Measurements from ENCODE around the gene AVP. TPM values are rescaled to one million over a fixed set of nuclear protein-coding genes. Genes with fewer than 3 reads are reported as not detected.
"Not testable (repeated sequence)": the region's sequence is repeated elsewhere in the genome, so short reads cannot be mapped to it uniquely, and the experiment has no call there.

AVP gene
- total and polyA plus RNA-seq, 11 donors = not detected

DNA sequence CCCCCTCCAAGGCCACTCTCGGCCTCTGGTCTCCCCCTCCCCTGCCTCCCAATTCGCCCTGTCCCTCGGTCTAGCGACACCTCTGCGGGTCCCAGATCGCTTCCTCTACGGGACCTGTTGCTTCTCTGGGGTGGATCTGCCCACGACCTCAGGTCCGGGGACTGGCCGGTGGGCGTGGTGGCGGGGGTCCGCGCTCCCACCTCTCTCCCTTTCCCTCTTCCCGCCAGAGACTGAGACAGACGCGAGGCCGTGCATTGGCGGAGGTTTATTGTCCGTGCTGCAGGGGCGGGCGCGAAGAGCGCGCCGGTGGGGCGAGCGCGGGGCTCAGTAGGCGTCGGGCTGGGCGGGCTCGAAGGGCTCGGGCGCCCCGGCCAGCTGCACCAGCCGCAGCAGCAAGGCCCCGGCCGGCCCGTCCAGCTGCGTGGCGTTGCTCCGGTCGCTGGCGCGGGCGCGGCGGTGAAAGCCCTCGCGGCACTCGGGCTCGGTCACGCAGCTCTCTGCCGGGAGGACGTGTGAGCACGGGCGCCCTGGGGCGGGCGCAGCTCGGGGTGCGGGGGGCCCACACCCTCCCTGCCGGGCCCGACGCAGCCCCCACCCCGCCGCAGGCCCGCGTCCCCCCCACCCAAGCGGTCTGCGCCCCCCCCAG is 2.1 kb downstream of the AVP start:
- no peak for DNase-seq
- Histone ChIP-seq H3K27ac (no peak overlapping the region), H3K4me3 (peak overlapping the region in 9 of 12 donors; percentile 15 to 42 (median 33)), H3K36me3 (no peaks in the 10 kb centered on the region), H3K27me3 (peaks cover 3 to 59% (median 14%) of the 10 kb centered on the region in 9 donors), H3K9me3 (no peaks in the 10 kb centered on the region), H3K4me1 (peaks cover 0 to 23% (median 11%) of the 10 kb centered on the region in 12 donors)
- intact Hi-C loops (cut with DNase I) = no loop called here
- TF ChIP-seq, protein P1, sequence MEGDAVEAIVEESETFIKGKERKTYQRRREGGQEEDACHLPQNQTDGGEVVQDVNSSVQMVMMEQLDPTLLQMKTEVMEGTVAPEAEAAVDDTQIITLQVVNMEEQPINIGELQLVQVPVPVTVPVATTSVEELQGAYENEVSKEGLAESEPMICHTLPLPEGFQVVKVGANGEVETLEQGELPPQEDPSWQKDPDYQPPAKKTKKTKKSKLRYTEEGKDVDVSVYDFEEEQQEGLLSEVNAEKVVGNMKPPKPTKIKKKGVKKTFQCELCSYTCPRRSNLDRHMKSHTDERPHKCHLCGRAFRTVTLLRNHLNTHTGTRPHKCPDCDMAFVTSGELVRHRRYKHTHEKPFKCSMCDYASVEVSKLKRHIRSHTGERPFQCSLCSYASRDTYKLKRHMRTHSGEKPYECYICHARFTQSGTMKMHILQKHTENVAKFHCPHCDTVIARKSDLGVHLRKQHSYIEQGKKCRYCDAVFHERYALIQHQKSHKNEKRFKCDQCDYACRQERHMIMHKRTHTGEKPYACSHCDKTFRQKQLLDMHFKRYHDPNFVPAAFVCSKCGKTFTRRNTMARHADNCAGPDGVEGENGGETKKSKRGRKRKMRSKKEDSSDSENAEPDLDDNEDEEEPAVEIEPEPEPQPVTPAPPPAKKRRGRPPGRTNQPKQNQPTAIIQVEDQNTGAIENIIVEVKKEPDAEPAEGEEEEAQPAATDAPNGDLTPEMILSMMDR (IDR thresholded peaks at IDR 0.05) = no peak
- TF ChIP-seq POLR2A (IDR thresholded peaks at IDR 0.05) = no peak
- ATAC-seq = peak in 1 of 4 donors; percentile 35
- 5 to 20% (median 7%) methylated on average over 37 to 71 of the region's 71 CpGs for WGBS, 4 donors

GRCh38 chr20:3081641-3082040 is 2.9 kb downstream of the AVP start:
- Histone ChIP-seq H3K9me3 (no peaks in the 10 kb centered on the region), H3K4me3 (no peak overlapping the region), H3K27ac (no peak overlapping the region), H3K4me1 (peaks cover 0 to 23% (median 11%) of the 10 kb centered on the region in 12 donors), H3K27me3 (peaks cover 3 to 59% (median 14%) of the 10 kb centered on the region in 9 donors), H3K36me3 (no peaks in the 10 kb centered on the region)
- ATAC-seq (no peak), DNase-seq (no peak)
- intact Hi-C loops (cut with DNase I) = no loop called here
- TF ChIP-seq, protein P1 (IDR thresholded peaks at IDR 0.05) = no peak
- TF ChIP-seq POLR2A (IDR thresholded peaks at IDR 0.05) = no peak
- WGBS, 4 donors = 89 to 93% (median 92%) methylated on average over 11 of the region's 11 CpGs

DNA sequence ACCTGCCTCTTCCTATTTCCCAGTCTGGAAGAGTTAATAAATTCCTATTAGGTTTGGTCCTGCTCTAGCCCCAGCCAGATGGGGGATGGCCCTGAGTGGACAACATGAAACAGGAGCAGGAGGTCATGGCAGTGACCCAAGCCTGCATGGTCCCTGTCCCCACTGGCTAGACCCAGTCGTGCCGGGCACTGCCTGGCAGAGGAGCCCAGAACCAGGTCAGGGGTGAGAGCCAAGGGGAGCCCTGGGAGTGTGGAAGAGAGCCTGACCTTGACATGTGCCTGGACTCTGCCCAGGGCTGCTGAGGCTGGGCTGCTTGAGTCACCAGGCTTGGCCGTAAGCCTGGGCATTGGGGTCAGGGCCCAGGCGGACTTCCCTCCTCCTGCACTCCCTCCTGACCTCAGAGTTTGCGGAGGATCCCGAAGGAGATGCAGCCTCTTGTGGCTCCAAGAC is 3.6 kb downstream of the AVP start:
- WGBS, 4 donors = 15 to 40% (median 34%) methylated on average over 6 of the region's 6 CpGs
- Histone ChIP-seq H3K4me3 (no peak overlapping the region), H3K27me3 (peaks cover 3 to 59% (median 14%) of the 10 kb centered on the region in 9 donors), H3K9me3 (no peaks in the 10 kb centered on the region), H3K4me1 (peaks cover 0 to 23% (median 11%) of the 10 kb centered on the region in 12 donors), H3K27ac (peak overlapping the region in 7 of 12 donors; percentile 28 to 83 (median 47)), H3K36me3 (no peaks in the 10 kb centered on the region)
- peak; percentile 95 to 98 (median 96) for ATAC-seq
- TF ChIP-seq POLR2A (IDR thresholded peaks at IDR 0.05) = no peak
- TF ChIP-seq, protein P1 (IDR thresholded peaks at IDR 0.05) = no peak
- DNase-seq = peak; percentile 66 to 89 (median 86)
- intact Hi-C loops (cut with DNase I) = no loop called here

- TF ChIP-seq, protein P1 (IDR thresholded peaks at IDR 0.05) = no peak
- no peak for TF ChIP-seq POLR2A (IDR thresholded peaks at IDR 0.05)
- WGBS, 4 donors = 80 to 88% (median 86%) methylated on average over 4 of the region's 4 CpGs
- Histone ChIP-seq H3K4me1 (peaks cover 0 to 17% (median 9%) of the 10 kb centered on the region in 12 donors), H3K27ac (no peak overlapping the region), H3K27me3 (peaks cover 0 to 41% (median 6%) of the 10 kb centered on the region in 9 donors), H3K9me3 (no peaks in the 10 kb centered on the region), H3K36me3 (no peaks in the 10 kb centered on the region), H3K4me3 (no peak overlapping the region)
- intact Hi-C loops (cut with DNase I) = no loop called here
- DNase-seq (no peak), ATAC-seq (no peak)
Observed at GRCh38 chr20:3077618-3078134, 6.8 kb downstream of the AVP start.

DNA sequence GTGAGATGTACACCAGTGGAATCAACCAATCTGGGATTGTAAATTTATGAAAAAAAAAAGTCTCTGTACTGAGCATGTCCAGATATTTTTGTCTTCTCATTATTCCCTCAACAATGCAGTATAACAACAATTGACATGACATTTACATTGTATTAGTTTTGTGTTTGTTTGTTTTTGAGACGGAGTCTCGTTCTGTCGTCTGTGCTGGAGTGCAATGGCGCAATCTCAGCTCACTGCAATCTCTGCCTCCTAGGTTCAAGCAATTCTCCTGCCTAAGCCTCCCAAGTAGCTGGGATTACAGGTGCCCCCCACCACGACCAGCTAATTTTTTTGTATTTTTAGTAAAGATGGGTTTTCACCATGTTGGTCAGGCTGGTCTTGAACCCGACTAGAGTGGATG is 9.2 kb downstream of the AVP start:
- H3K27me3 ChIP-seq = peaks cover 0 to 36% (median 15%) of the 10 kb centered on the region in 9 donors
- intact Hi-C loops (cut with DNase I) = not testable (repeated sequence)

More for the DNA sequence above, 9.2 kb downstream of the AVP start:
- peaks cover 0 to 13% (median 5%) of the 10 kb centered on the region in 12 donors for H3K4me1 ChIP-seq
- not testable (repeated sequence) for H3K4me3 ChIP-seq, H3K36me3 ChIP-seq, H3K9me3 ChIP-seq, H3K27ac ChIP-seq, DNase-seq, ATAC-seq
- WGBS, 4 donors = 83 to 91% (median 86%) methylated on average over 6 of the region's 6 CpGs
